Measurements from ENCODE around the gene DNAJC5. TPM values are rescaled to one million over a fixed set of nuclear protein-coding genes. Genes with fewer than 3 reads are reported as not detected.

DNAJC5 gene
- total RNA-seq, 1 donor from 2014 or later, result 46.4 TPM

- peak overlapping the region; percentile 94 for H3K4me3 ChIP-seq (ENCODE audit: low read depth, low read length)
- TF ChIP-seq, protein P1, sequence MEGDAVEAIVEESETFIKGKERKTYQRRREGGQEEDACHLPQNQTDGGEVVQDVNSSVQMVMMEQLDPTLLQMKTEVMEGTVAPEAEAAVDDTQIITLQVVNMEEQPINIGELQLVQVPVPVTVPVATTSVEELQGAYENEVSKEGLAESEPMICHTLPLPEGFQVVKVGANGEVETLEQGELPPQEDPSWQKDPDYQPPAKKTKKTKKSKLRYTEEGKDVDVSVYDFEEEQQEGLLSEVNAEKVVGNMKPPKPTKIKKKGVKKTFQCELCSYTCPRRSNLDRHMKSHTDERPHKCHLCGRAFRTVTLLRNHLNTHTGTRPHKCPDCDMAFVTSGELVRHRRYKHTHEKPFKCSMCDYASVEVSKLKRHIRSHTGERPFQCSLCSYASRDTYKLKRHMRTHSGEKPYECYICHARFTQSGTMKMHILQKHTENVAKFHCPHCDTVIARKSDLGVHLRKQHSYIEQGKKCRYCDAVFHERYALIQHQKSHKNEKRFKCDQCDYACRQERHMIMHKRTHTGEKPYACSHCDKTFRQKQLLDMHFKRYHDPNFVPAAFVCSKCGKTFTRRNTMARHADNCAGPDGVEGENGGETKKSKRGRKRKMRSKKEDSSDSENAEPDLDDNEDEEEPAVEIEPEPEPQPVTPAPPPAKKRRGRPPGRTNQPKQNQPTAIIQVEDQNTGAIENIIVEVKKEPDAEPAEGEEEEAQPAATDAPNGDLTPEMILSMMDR (conservative IDR thresholded peaks at IDR 0.05; ENCODE audit: low read depth, low read length), result no peak
These were observed 84.3 kb downstream of the DNAJC5 start for GRCh38 chr20:63979229-63979556.

GRCh38 chr20:63979557-63980316 lies 84.8 kb downstream of the DNAJC5 start, which contains the start of gene SAMD10:
SAMD10 (minus strand) TSS chr20:63979642; CDS start chr20:63979467, 175 bp downstream.
- TF ChIP-seq, protein P1 (conservative IDR thresholded peaks at IDR 0.05; ENCODE audit: low read depth, low read length), result no peak
- H3K4me3 ChIP-seq (ENCODE audit: low read depth, low read length), result peak within 1 kb of the TSS; percentile 94
- no peak for DNase-seq (ENCODE audit: low read depth)

More at GRCh38 chr20:63979229-63979556, 84.3 kb downstream of the DNAJC5 start:
- DNase-seq (ENCODE audit: low read depth), result no peak

- TF ChIP-seq, protein P1 (conservative IDR thresholded peaks at IDR 0.05; ENCODE audit: low read depth, low read length), result no peak
- H3K4me3 ChIP-seq (ENCODE audit: low read depth, low read length), result peak overlapping the region; percentile 94
- DNase-seq (ENCODE audit: low read depth), result no peak
These were observed 85.4 kb downstream of the DNAJC5 start for GRCh38 chr20:63980317-63980805.

DNA sequence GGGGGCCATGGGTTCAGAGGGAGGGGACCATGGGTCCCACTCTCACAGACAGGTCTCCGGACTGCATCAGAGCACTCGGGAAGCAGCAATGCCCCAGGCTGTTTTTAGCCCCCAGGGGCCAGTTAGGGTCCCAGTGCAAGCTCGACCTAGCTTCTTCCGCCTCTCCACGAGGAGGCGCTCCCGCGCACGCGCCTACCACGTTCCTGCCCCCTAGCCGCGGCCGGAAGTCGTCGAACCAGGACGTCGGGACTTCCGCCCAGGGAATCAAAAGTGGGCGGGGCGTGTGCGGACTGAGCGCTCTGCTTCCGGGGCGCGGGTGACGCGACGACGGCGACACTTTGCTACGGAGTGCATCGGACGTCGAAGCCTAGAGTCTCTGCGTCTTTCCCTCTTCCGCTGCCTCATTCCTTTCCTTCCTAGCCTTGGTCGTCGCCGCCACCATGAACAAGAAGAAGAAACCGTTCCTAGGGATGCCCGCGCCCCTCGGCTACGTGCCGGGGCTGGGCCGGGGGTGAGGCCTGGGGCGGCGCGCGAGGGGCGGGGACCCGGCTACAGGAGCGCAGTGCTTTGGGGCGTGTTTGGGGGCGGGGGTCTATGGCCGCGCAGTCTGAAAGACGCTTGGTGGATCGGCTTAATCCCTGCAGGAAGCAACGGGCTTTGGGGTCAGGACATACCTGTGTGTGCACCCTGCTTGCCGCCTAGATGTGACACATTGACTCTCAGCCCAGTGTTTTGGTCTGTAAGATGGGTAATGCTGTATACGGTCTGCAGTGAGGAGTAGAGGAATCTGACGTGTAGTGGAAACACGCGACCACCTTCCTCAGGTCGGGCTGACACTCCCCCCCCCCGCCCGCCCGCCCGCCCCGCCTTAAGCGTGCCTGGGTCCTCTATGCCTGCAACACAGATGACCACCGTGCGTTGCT lies 86.1 kb downstream of the DNAJC5 start, which contains the start of gene PRPF6:
TSS of gene PRPF6 (plus strand) at position 327 of the 923 bp plus-strand sequence. CDS start at position 441, 114 bp downstream.
- peak within 1 kb of the TSS; percentile 94 for H3K4me3 ChIP-seq (ENCODE audit: low read depth, low read length)
- TF ChIP-seq, protein P1 (conservative IDR thresholded peaks at IDR 0.05; ENCODE audit: low read depth, low read length), result peak; percentile 80
- no peak for DNase-seq (ENCODE audit: low read depth)

GRCh38 chr20:63982937-63983336 lies 88.0 kb downstream of the DNAJC5 start:
- TF ChIP-seq, protein P1 (conservative IDR thresholded peaks at IDR 0.05; ENCODE audit: low read depth, low read length), result no peak
- H3K4me3 ChIP-seq (ENCODE audit: low read depth, low read length), result no peak overlapping the region
- DNase-seq (ENCODE audit: low read depth), result no peak

Other genes starting within 250 kb of the DNAJC5 start
- gene STMN3, start 241.7 kb upstream of the DNAJC5 start, total RNA-seq, result 64.5 and 112 TPM in 2 replicates
- gene RTEL1, start 236.8 kb upstream of the DNAJC5 start, total RNA-seq, result 26.5 and 29.1 TPM in 2 replicates
- gene TNFRSF6B, start 198.5 kb upstream of the DNAJC5 start, total RNA-seq, result 509 and 817 TPM in 2 replicates
- gene ARFRP1, start 187.2 kb upstream of the DNAJC5 start, total RNA-seq, result 42.1 and 49.0 TPM in 2 replicates
- 36.5 and 57.2 TPM in 2 replicates for gene ZGPAT, start 187.1 kb upstream of the DNAJC5 start, total RNA-seq
- gene LIME1, start 158.5 kb upstream of the DNAJC5 start, total RNA-seq, result 6.5 and 19.1 TPM in 2 replicates
- 91.5 and 91.9 TPM in 2 replicates for gene SLC2A4RG, start 155.3 kb upstream of the DNAJC5 start, total RNA-seq
- 0.58 and 0.72 TPM in 2 replicates for gene ZBTB46, start 63.9 kb upstream of the DNAJC5 start, total RNA-seq
- gene ABHD16B, start 33.6 kb upstream of the DNAJC5 start, total RNA-seq, result not detected in 2 replicates
- 112 and 128 TPM in 2 replicates for gene TPD52L2, start 29.9 kb upstream of the DNAJC5 start, total RNA-seq
- gene UCKL1, start 61.3 kb downstream of the DNAJC5 start, total RNA-seq, result 16.2 and 35.7 TPM in 2 replicates
- 5.2 and 6.9 TPM in 2 replicates for gene ZNF512B, start 74.8 kb downstream of the DNAJC5 start, total RNA-seq
- gene SAMD10, start 84.5 kb downstream of the DNAJC5 start, total RNA-seq, result 9.5 and 10.8 TPM in 2 replicates
- 56.6 and 62.4 TPM in 2 replicates for gene PRPF6, start 86.0 kb downstream of the DNAJC5 start, total RNA-seq
- under 0.01 TPM in 1 of 2 replicates, not detected in the other for gene C20orf204, start 141.1 kb downstream of the DNAJC5 start, total RNA-seq
- not detected in 2 replicates for gene SOX18, start 154.5 kb downstream of the DNAJC5 start, total RNA-seq
- 11.9 and 14.6 TPM in 2 replicates for gene TCEA2, start 168.1 kb downstream of the DNAJC5 start, total RNA-seq
- 19.7 and 21.8 TPM in 2 replicates for gene RGS19, start 184.4 kb downstream of the DNAJC5 start, total RNA-seq
- gene OPRL1, start 185.0 kb downstream of the DNAJC5 start, total RNA-seq, result 0.06 and 0.36 TPM in 2 replicates
- not detected in 2 replicates for gene LKAAEAR1, start 189.3 kb downstream of the DNAJC5 start, total RNA-seq
- not detected in 2 replicates for gene NPBWR2, start 212.4 kb downstream of the DNAJC5 start, total RNA-seq